HG03442 (cell line): Measurements from ENCODE around the gene KRTAP3-1.
"Not testable (repeated sequence)": the region's sequence is repeated elsewhere in the genome, so short reads cannot be mapped to it uniquely, and the experiment has no call there.

Experiments used
- ATAC-seq: cut with Tn5 transposase; IDR thresholded peaks from one replicate; pipeline ENCODE4 v1.9.1; 2021; ENCODE audit warnings: mild to moderate bottlenecking, moderate library complexity; ENCODE audit not compliant: unreplicated experiment

Gene KRTAP3-1

GRCh38 chr17:41016578-41017215 lies 7.8 kb upstream of the KRTAP3-1 start:
- ATAC-seq, result no peak

- no peak for ATAC-seq
Observed at GRCh38 chr17:41015454-41015853, 6.5 kb upstream of the KRTAP3-1 start.

- ATAC-seq, result no peak
Observed at GRCh38 chr17:41013606-41014005, 4.7 kb upstream of the KRTAP3-1 start.

- no peak for ATAC-seq
Observed at GRCh38 chr17:41013181-41013580, 4.3 kb upstream of the KRTAP3-1 start.

GRCh38 chr17:41012326-41013120 lies 3.6 kb upstream of the KRTAP3-1 start:
- ATAC-seq, result no peak

DNA sequence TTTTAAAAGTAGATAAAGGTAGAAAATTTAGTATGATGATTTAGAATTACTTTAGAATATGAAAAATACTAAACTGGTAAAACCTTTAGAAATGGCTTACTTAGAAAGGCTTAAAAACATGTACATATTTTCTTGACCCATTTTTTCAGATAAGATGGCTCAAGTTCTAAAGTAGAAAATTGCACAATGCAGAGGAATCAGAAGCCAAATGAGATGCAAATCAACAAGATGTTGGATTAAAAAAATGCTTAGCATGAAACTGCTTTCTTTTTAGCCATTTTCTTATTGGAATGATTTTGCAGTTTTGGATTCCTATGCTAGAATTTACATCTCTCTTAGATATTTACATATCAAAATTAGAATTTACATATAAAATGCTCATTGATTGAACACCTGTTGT lies 1.5 kb upstream of the KRTAP3-1 start:
- no peak for ATAC-seq

- ATAC-seq, result no peak
Observed at GRCh38 chr17:41009936-41010335, 1.0 kb upstream of the KRTAP3-1 start.

DNA sequence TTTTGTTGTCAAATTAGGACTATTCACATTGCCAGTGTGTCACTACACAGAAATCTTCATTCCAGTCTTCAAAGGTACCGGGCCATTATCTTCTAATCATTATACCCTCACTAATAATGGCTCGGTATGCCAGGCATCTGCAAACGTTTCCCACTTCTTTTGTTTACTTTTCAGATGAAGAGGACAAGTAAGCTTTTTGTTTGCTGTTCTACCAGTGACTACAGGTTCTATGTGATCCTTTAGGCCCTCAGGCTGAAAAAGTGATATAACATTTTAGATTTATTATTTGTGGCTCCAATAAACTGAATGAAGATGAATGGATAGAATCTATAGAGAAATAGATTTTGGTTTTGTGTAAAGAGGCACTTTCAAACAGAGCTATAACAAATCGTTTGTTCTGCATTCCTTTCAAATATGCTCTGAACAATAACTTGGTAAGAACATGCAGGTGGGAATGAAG lies 403 bp upstream of the KRTAP3-1 start:
- no peak for ATAC-seq

- ATAC-seq, result no peak
Observed at GRCh38 chr17:41004397-41004796, 4.5 kb downstream of the KRTAP3-1 start.

DNA sequence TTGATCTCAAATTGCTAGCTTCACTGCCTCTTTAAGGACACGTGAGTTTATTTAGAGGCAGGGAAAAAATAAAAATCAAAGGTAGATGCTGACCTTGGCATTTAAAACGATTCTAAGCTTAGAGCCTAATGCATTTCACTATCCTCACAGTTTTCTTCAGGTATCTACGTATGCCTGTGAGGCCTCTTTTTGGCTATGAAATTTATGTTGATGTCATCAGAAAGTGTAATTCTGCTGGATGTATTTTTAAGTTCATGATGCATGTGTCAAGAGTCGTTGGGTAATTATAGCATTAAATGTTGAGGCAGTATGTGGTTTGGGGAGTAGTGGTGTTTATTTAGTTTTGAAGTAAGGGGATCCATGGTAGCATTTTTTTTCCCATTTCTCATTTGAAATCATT lies 5.0 kb downstream of the KRTAP3-1 start:
- no peak for ATAC-seq

GRCh38 chr17:41002814-41003213 lies 6.1 kb downstream of the KRTAP3-1 start:
- no peak for ATAC-seq

- ATAC-seq, result no peak
Observed at GRCh38 chr17:41001795-41002194, 7.1 kb downstream of the KRTAP3-1 start.

DNA sequence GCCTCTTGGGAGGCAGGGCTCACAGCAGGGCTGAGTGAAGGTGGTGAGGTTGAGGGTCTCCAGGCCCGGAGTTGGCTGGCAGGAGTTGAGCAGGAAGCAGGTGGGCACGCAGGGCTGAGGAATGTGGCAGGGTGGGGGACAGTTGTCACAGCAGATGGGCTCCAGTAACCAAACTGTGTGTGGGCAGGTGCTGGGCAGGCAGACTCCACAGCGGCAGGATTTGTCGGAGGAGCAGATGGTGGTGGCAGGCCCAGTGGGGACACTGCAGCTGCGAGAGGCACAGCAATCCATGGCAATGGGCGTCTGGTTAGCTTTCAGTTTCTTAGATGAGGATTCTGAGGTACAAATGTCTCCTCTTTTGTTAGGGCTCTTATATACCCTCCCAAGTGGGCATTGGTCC lies 9.4 kb downstream of the KRTAP3-1 start, which contains the start of gene KRTAP3-2:
Gene KRTAP3-2 (minus strand): TSS at position 344 of the 400 bp plus-strand sequence. CDS start 53 bp downstream, at position 291.
- ATAC-seq, result not testable (repeated sequence)

- ATAC-seq, result no peak
Observed at GRCh38 chr17:40997361-40997760, 11.6 kb downstream of the KRTAP3-1 start.

GRCh38 chr17:40996829-40997228 lies 12.1 kb downstream of the KRTAP3-1 start:
- no peak for ATAC-seq

DNA sequence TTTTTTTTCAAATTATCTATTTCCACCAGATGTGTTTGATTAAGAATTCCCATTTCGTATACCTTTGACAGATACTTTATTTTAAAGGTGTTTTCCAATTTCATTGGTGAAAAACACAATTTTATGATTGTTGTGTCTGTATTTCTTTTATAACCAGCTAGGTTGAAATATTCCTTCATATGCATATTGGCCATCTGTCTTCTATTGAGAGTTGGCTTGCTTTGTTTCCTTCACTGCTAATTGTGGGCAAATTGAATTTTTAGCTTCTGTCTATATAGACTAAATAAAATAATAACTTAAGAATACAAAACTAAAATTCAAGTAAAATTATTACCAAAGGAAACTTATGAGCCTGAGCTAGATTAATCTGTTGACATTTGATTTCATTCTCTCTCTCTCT lies 13.8 kb downstream of the KRTAP3-1 start:
- ATAC-seq, result no peak

DNA sequence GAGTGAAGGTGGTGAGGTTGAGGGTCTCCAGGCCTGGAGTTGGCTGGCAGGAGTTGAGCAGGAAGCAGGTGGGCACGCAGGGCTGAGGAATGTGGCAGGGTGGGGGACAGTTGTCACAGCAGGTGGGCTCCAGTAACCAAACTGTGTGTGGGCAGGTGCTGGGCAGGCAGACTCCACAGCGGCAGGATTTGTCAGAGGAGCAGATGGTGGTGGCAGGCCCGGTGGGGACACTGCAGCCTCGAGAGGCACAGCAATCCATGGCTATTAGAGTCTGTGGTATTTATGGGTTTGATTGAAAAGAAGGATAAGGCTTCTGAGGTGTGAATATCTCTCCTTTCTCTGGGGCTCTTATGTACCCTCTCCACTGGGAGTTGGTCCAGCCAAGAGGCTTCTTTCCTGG lies 15.1 kb downstream of the KRTAP3-1 start, which contains the start of gene KRTAP3-3:
Gene KRTAP3-3 (minus strand): TSS at position 326 of the 400 bp plus-strand sequence. CDS start 67 bp downstream, at position 259.
- ATAC-seq, result no peak

DNA sequence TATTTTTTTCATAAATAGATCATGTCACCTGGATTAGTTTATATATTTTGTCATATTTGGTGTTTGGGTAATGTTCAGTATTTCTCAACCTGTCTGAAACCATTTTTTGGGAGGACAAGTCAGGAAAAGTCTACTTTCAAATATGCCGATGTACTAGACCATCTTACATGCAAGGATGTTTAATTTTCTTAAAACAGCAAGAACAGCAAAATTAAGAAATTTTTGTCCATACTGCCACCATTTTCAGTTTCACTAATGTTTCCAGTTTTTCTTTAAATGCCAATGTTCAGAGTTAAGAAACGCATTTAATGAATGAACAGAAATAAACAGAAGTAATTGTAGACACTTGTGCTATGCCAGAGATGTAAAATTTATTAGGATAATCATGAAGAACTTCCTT lies 15.8 kb downstream of the KRTAP3-1 start:
- no peak for ATAC-seq

GRCh38 chr17:40992666-40993065 lies 16.3 kb downstream of the KRTAP3-1 start:
- no peak for ATAC-seq

- ATAC-seq, result no peak
Observed at GRCh38 chr17:40986920-40987319, 22.0 kb downstream of the KRTAP3-1 start.

GRCh38 chr17:40984226-40984625 lies 24.7 kb downstream of the KRTAP3-1 start, which contains the start of gene KRT40:
Gene KRT40, minus strand, starts transcription at chr17:40984326. Its CDS starts 53 bp downstream, at chr17:40984273.
- ATAC-seq, result no peak

- no peak for ATAC-seq
Observed at GRCh38 chr17:40981115-40981514, 27.8 kb downstream of the KRTAP3-1 start.
